ENCODE results near the gene GPRC5B.

Gene GPRC5B

GRCh38 chr16:19859603-19860002, 25.0 kb downstream of the GPRC5B start:
- no peaks in the 10 kb centered on the region for H3K4me1 ChIP-seq (ENCODE audit: control insufficient read depth, insufficient read depth, low read length, poor library complexity, severe bottlenecking)
- no peak overlapping the region for H3K27ac ChIP-seq (ENCODE audit: insufficient read depth, low read length, poor library complexity, severe bottlenecking)
- no peaks in the 10 kb centered on the region for H3K36me3 ChIP-seq (ENCODE audit: control insufficient read depth, insufficient read depth, low read length)
- DNase-seq: no peak
- no peak overlapping the region for H3K4me3 ChIP-seq (ENCODE audit: insufficient read depth, low read depth, low read length, poor library complexity, severe bottlenecking)
- no peaks in the 10 kb centered on the region for H3K27me3 ChIP-seq (replicated peaks; ENCODE audit: control insufficient read depth, insufficient read depth, low read length, poor library complexity, severe bottlenecking)
- H3K9me3 ChIP-seq (ENCODE audit: control insufficient read depth, low read length): no peaks in the 10 kb centered on the region

DNA sequence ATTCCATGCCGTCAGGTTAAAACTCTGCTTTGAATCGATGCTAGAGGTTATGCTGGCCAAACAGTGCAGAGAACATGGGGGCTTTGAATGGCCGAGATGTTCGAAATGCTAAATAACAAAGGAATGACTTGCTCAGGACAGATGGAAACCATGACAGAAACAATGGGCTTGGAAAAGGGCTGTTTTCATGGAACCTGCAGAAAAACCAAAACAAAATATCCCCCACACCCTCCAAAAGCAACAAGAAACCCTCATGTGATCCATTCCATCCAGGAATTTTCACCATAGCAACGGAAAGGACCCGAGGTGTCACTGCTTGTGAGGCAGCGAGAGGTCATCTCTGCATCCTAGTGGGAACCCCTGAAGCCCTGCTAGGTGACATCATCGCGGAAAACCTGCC, 25.5 kb downstream of the GPRC5B start:
- no peaks in the 10 kb centered on the region for H3K36me3 ChIP-seq (ENCODE audit: control insufficient read depth, insufficient read depth, low read length)
- no peak overlapping the region for H3K4me3 ChIP-seq (ENCODE audit: insufficient read depth, low read depth, low read length, poor library complexity, severe bottlenecking)
- H3K9me3 ChIP-seq (ENCODE audit: control insufficient read depth, low read length): no peaks in the 10 kb centered on the region
- no peak for DNase-seq
- H3K27ac ChIP-seq (ENCODE audit: insufficient read depth, low read length, poor library complexity, severe bottlenecking): no peak overlapping the region
- H3K4me1 ChIP-seq (ENCODE audit: control insufficient read depth, insufficient read depth, low read length, poor library complexity, severe bottlenecking): no peaks in the 10 kb centered on the region
- no peaks in the 10 kb centered on the region for H3K27me3 ChIP-seq (replicated peaks; ENCODE audit: control insufficient read depth, insufficient read depth, low read length, poor library complexity, severe bottlenecking)

DNA sequence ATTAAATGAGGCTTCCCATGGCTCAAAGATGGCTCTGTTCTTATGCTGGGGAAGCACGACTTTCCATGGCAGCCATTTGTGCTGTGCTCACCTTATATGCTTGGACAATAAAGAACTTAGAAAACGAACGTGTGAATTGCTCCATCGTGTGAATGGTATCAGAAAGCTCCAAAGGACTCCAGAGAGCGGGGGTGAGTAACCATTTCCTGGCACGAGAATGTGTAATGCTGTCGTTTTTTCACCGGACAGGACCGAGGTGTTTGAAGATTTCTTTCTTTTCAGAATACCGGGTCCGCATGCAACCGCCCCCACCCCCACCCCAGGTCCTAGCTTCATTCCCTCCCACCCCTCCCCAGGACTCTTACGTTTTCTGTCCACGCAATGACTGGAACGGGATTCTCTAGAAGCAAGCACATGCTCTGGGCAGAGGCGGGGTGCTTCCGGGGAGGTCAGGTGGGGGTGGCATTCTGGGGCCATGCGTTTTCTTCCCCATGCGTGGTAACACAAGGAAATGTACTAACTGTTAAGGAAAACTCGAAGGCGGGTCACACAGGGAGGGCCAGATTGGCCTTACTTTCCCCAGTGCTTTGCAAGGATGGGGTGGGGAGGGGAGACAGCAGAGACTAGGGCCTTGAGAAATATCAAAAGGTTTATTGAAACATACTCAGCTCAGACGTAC, 26.2 kb downstream of the GPRC5B start:
- H3K9me3 ChIP-seq (ENCODE audit: control insufficient read depth, low read length): no peaks in the 10 kb centered on the region
- no peak overlapping the region for H3K4me3 ChIP-seq (ENCODE audit: insufficient read depth, low read depth, low read length, poor library complexity, severe bottlenecking)
- H3K27ac ChIP-seq (ENCODE audit: insufficient read depth, low read length, poor library complexity, severe bottlenecking): no peak overlapping the region
- no peak for DNase-seq
- H3K4me1 ChIP-seq (ENCODE audit: control insufficient read depth, insufficient read depth, low read length, poor library complexity, severe bottlenecking): no peaks in the 10 kb centered on the region
- H3K27me3 ChIP-seq (replicated peaks; ENCODE audit: control insufficient read depth, insufficient read depth, low read length, poor library complexity, severe bottlenecking): no peaks in the 10 kb centered on the region
- no peaks in the 10 kb centered on the region for H3K36me3 ChIP-seq (ENCODE audit: control insufficient read depth, insufficient read depth, low read length)

DNA sequence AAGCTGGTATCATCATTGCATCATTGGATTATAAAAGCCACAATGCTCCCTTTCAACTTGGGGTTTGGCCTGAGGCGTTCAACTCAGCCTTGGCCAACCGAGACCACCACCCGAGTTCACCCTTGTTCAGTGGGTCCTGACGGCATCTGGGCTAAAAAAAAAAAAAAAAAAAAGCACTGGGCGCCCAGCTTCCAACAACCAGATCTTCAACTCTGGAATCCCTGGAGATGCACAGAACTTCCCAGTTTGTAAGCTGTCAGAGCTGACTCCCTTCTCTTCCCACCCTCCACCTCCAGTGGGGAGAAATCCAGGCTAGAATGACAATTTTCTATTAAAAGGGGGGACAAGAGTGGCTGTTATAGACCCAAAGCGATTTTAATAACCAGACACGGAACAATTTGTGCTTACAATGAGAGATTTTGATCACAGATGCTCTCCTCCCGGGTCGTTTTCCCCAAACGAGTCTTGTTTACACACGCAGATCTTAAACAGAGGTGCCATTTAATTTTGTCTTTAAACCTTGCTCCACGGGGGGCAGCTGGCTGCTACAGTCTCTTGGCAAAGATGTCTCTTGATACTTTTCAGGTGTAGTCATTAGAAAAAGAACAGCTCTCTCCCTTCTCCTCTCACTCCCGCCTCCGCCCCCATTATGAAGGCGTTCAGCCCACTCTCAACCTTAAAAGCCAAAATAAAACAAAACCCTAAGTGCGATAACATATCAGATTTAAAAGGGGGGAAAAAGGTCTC, 26.9 kb downstream of the GPRC5B start:
- H3K4me1 ChIP-seq (ENCODE audit: control insufficient read depth, insufficient read depth, low read length, poor library complexity, severe bottlenecking): no peaks in the 10 kb centered on the region

GRCh38 chr16:19856120-19856519, 28.5 kb downstream of the GPRC5B start:
- Histone ChIP-seq H3K4me1 (ENCODE audit: control insufficient read depth, insufficient read depth, low read length, poor library complexity, severe bottlenecking) (no peaks in the 10 kb centered on the region), H3K27me3 (replicated peaks; ENCODE audit: control insufficient read depth, insufficient read depth, low read length, poor library complexity, severe bottlenecking) (no peaks in the 10 kb centered on the region), H3K9me3 (ENCODE audit: control insufficient read depth, low read length) (no peaks in the 10 kb centered on the region), H3K27ac (ENCODE audit: insufficient read depth, low read length, poor library complexity, severe bottlenecking) (no peak overlapping the region), H3K4me3 (ENCODE audit: insufficient read depth, low read depth, low read length, poor library complexity, severe bottlenecking) (no peak overlapping the region), H3K36me3 (ENCODE audit: control insufficient read depth, insufficient read depth, low read length) (no peaks in the 10 kb centered on the region)
- DNase-seq: no peak

More for the DNA sequence above, 26.9 kb downstream of the GPRC5B start:
- no peak for DNase-seq
- no peaks in the 10 kb centered on the region for H3K36me3 ChIP-seq (ENCODE audit: control insufficient read depth, insufficient read depth, low read length)
- H3K27me3 ChIP-seq (replicated peaks; ENCODE audit: control insufficient read depth, insufficient read depth, low read length, poor library complexity, severe bottlenecking): no peaks in the 10 kb centered on the region
- H3K27ac ChIP-seq (ENCODE audit: insufficient read depth, low read length, poor library complexity, severe bottlenecking): no peak overlapping the region
- no peaks in the 10 kb centered on the region for H3K9me3 ChIP-seq (ENCODE audit: control insufficient read depth, low read length)
- H3K4me3 ChIP-seq (ENCODE audit: insufficient read depth, low read depth, low read length, poor library complexity, severe bottlenecking): no peak overlapping the region

- H3K27ac ChIP-seq (ENCODE audit: insufficient read depth, low read length, poor library complexity, severe bottlenecking): no peak overlapping the region
- H3K4me1 ChIP-seq (ENCODE audit: control insufficient read depth, insufficient read depth, low read length, poor library complexity, severe bottlenecking): no peaks in the 10 kb centered on the region
- H3K36me3 ChIP-seq (ENCODE audit: control insufficient read depth, insufficient read depth, low read length): no peaks in the 10 kb centered on the region
- no peak for DNase-seq
- no peaks in the 10 kb centered on the region for H3K9me3 ChIP-seq (ENCODE audit: control insufficient read depth, low read length)
- no peaks in the 10 kb centered on the region for H3K27me3 ChIP-seq (replicated peaks; ENCODE audit: control insufficient read depth, insufficient read depth, low read length, poor library complexity, severe bottlenecking)
- no peak overlapping the region for H3K4me3 ChIP-seq (ENCODE audit: insufficient read depth, low read depth, low read length, poor library complexity, severe bottlenecking)
These were observed 30.1 kb downstream of the GPRC5B start for GRCh38 chr16:19854543-19854876.

- DNase-seq: no peak
- no peak overlapping the region for H3K4me3 ChIP-seq (ENCODE audit: insufficient read depth, low read depth, low read length, poor library complexity, severe bottlenecking)
- H3K27me3 ChIP-seq (replicated peaks; ENCODE audit: control insufficient read depth, insufficient read depth, low read length, poor library complexity, severe bottlenecking): no peaks in the 10 kb centered on the region
- H3K36me3 ChIP-seq (ENCODE audit: control insufficient read depth, insufficient read depth, low read length): no peaks in the 10 kb centered on the region
- H3K9me3 ChIP-seq (ENCODE audit: control insufficient read depth, low read length): no peaks in the 10 kb centered on the region
- H3K27ac ChIP-seq (ENCODE audit: insufficient read depth, low read length, poor library complexity, severe bottlenecking): no peak overlapping the region
- H3K4me1 ChIP-seq (ENCODE audit: control insufficient read depth, insufficient read depth, low read length, poor library complexity, severe bottlenecking): no peaks in the 10 kb centered on the region
These were observed 30.7 kb downstream of the GPRC5B start for GRCh38 chr16:19853742-19854542.

- H3K27ac ChIP-seq (ENCODE audit: insufficient read depth, low read length, poor library complexity, severe bottlenecking): no peak overlapping the region
- H3K36me3 ChIP-seq (ENCODE audit: control insufficient read depth, insufficient read depth, low read length): no peaks in the 10 kb centered on the region
- H3K27me3 ChIP-seq (replicated peaks; ENCODE audit: control insufficient read depth, insufficient read depth, low read length, poor library complexity, severe bottlenecking): no peaks in the 10 kb centered on the region
- no peak for DNase-seq
- no peaks in the 10 kb centered on the region for H3K4me1 ChIP-seq (ENCODE audit: control insufficient read depth, insufficient read depth, low read length, poor library complexity, severe bottlenecking)
- no peak overlapping the region for H3K4me3 ChIP-seq (ENCODE audit: insufficient read depth, low read depth, low read length, poor library complexity, severe bottlenecking)
- H3K9me3 ChIP-seq (ENCODE audit: control insufficient read depth, low read length): no peaks in the 10 kb centered on the region
These were observed 31.4 kb downstream of the GPRC5B start for GRCh38 chr16:19853132-19853741.

GRCh38 chr16:19851476-19851875, 33.2 kb downstream of the GPRC5B start:
- Histone ChIP-seq H3K9me3 (ENCODE audit: control insufficient read depth, low read length) (no peaks in the 10 kb centered on the region), H3K4me1 (ENCODE audit: control insufficient read depth, insufficient read depth, low read length, poor library complexity, severe bottlenecking) (no peaks in the 10 kb centered on the region), H3K36me3 (ENCODE audit: control insufficient read depth, insufficient read depth, low read length) (no peaks in the 10 kb centered on the region), H3K27me3 (replicated peaks; ENCODE audit: control insufficient read depth, insufficient read depth, low read length, poor library complexity, severe bottlenecking) (no peaks in the 10 kb centered on the region), H3K4me3 (ENCODE audit: insufficient read depth, low read depth, low read length, poor library complexity, severe bottlenecking) (no peak overlapping the region), H3K27ac (ENCODE audit: insufficient read depth, low read length, poor library complexity, severe bottlenecking) (no peak overlapping the region)
- no peak for DNase-seq

Measured in effector memory CD4-positive, alpha-beta T cell (primary cell).